Esophagus mucosa (tissue), 1 donor: ENCODE results near the gene ETV7. TPM values are rescaled to one million over a fixed set of nuclear protein-coding genes. Genes with fewer than 3 reads are reported as not detected.
"Not testable (repeated sequence)": the region's sequence is repeated elsewhere in the genome, so short reads cannot be mapped to it uniquely, and the experiment has no call there.

Experiments
- ATAC-seq: fragments of 200-7000 bp; cut with Tn5 transposase; one replicate; pipeline ENCODE4 v1.9.1; 2020
- total RNA-seq: library from RNA; stranded (reverse); gene quantifications from one replicate; pipeline ENCODE4 v1.2.4, GENCODE V29; 2023
- donor health status: DM: yes; HTN: yes; CAD: no.

The ETV7 gene
- total RNA-seq, 1 donor from 2014 or later: 2.1 TPM

GRCh38 chr6:36338223-36338622, 49.2 kb downstream of the ETV7 start:
- not testable (repeated sequence) for ATAC-seq

GRCh38 chr6:36337814-36338213, 49.7 kb downstream of the ETV7 start:
- ATAC-seq: no peak

GRCh38 chr6:36336779-36337241, 50.7 kb downstream of the ETV7 start, which contains the start of gene BNIP5:
Gene BNIP5 (minus strand): TSS chr6:36336888. CDS start chr6:36330690, 6,198 bp downstream.
- ATAC-seq: no peak

- ATAC-seq: no peak
These were observed 51.2 kb downstream of the ETV7 start for GRCh38 chr6:36336208-36336710.

DNA sequence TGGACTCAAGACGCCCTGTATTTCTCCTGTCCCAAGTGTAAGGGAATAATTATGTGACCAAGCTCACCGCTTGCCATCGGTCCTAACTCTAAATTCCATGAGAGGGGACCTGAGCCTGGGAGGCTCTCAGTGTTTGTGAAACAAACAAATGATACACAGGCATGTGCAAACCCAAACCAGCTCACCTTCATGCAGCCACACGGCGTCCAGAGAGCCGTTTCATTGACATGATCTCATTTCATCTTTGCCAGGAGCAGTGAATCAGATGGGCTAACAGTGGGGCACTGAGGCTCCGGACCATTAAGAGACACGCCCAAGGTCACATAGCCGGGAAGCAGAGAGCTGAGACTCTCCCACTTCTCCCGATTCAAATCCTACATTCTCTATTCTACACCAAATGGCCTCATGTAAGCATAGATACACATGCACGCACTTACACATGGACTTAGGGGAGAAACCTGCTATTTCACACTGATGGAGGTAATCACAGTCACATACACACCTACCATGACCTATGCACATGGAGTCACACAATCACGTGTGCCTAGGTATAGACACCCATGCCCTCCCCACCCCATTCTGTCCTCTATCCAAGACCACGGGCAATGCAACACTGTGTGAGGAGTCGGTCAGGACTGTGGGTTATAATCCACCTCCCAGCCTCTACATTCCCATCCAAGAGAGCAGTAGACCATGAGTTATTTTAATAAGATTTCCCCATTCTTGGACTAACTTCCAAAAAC, 51.8 kb downstream of the ETV7 start:
- peak; percentile 15 for ATAC-seq

DNA sequence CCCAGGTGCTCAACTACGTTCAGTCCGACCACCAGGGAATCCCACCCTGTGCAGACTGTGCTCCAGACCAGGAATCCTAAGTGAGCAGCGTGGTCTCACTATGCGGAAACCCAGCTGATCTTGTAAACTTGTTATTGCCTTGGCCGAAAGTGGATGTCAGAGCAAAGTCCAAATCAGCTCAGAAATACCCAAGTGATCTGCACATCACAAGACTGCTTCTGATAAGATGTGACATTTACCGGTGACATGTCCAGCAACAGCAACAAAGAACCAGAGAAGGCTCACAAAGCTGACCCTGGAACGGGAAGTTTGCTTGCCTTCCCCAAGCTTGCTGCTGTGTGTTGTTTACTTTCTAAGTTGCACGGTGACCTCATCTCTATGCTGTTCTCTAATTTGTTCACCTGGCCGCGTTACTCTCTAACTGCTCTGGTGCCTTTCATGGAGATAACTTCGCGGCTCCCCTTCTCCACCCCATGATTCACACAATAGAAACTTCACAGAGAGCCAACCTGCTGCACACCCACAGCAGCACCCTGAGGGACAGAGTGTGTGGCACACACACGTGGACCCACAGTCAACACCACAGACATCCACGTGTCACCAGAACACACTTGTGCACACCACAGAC, 52.5 kb downstream of the ETV7 start:
- ATAC-seq: peak; percentile 73

- no peak for ATAC-seq
These were observed 53.3 kb downstream of the ETV7 start for GRCh38 chr6:36333931-36334725.

DNA sequence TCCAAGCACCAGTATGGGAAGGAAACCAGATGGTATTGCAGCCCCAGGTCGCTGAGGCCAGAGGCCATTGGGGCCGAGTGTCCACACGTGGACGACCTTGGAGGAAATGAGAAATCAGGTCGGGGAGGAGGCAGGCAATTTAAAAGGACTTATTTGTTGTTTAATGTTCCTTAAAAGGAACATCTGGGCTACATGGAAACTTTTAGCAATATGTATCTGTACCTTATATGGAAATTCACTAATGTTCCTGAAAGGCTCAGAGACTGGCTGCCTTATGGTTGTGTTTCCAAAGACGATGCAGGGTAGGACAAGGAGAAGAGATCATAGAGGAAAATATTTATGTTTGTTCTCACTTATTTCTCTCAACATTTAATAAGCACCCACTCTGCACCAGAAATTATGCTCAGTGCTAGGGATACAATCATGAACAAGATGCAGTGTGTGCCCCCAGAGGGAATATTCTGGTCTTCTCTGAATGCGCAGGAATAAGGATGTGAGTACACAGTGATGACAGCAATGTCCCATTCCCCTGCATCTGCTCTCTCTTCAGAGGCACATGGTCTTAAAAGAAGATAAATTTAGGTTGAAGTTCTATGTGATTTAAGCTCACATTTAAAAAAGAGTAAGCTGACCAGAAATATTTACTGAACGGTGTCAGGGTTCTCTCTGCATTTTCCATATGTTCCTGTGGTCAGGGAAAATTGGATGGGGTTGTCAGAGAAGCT, 54.1 kb downstream of the ETV7 start:
- no peak for ATAC-seq

- no peak for ATAC-seq
These were observed 56.1 kb downstream of the ETV7 start for GRCh38 chr6:36331381-36331780.

GRCh38 chr6:36330366-36330765, 57.1 kb downstream of the ETV7 start:
- no peak for ATAC-seq

GRCh38 chr6:36329798-36330291, 57.6 kb downstream of the ETV7 start:
- no peak for ATAC-seq

- no peak for ATAC-seq
These were observed 58.9 kb downstream of the ETV7 start for GRCh38 chr6:36328600-36328999.

GRCh38 chr6:36327919-36328236, 59.6 kb downstream of the ETV7 start:
- ATAC-seq: no peak

- no peak for ATAC-seq
These were observed 60.1 kb downstream of the ETV7 start for GRCh38 chr6:36327226-36327918.

DNA sequence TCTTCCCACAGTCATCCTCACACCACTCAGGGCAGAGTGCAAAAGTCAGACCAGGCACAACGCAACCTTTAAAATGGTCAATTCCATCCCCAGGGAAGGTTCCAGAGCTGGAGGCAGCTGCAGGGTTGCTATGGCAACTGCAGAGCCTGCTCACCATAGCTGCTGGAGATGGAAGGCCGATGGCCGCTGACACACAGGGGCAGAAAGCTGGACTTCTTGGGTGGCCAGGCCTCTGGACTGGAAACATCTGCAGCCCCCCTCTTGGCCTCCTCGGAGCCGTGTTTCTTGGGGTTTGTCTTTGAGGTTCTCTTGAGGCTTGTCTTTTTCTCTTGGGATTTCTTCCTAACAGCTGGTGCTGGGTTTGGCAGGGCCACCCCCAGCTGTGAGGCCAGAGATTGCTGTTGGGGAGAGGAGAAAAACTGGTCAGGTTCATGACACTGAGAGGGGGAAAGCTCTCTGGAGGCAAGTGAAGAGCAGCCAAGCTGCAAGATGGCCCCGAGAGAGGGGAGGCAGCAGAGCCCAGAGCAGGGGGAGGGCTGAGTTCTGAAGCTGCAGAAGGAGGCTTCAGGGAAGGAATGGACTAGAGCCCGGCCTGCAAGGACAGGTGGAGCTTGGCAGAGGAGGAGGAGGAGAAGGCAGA, 61.0 kb downstream of the ETV7 start:
- no peak for ATAC-seq

GRCh38 chr6:36324715-36325114, 62.8 kb downstream of the ETV7 start:
- no peak for ATAC-seq

GRCh38 chr6:36324191-36324590, 63.3 kb downstream of the ETV7 start:
- ATAC-seq: no peak

DNA sequence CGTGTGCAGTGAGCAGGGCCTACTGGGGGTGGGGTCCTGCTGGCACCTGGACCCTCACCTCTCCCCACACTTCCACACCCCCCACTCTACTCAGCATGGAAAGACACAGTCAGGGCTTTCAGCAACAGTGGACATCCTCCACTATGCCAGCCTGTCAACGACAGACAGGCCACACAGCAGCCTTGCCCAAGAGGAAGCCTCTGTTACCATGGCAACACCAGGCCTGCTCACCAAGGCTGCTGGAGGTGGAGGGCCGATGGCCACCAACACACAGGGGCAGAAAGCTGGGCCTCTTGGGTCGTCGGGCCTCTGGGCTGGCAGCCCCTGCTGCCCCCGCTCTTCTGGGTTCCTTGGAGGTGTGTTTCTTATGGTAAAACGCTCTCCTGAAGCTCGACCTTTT, 64.4 kb downstream of the ETV7 start:
- ATAC-seq: no peak

DNA sequence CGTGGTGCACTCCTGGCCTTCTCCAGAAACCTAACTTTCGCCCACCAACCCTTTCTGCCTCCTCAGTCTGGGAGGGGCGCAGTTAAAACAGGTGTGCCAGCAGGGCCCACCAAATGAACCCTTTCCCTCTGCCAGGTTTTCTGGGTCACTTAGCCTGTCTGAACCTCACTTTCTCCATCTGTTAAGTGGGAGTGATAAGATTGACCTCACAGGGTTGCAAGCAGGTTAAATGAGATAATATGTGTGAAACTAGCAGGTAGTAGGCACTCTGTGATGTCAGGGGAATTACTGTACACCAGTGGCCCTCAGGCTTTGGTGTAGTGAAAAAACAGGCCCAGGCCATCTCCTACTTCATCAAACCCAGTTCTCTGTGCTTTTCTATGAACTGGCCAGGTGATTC, 64.9 kb downstream of the ETV7 start:
- ATAC-seq: no peak

DNA sequence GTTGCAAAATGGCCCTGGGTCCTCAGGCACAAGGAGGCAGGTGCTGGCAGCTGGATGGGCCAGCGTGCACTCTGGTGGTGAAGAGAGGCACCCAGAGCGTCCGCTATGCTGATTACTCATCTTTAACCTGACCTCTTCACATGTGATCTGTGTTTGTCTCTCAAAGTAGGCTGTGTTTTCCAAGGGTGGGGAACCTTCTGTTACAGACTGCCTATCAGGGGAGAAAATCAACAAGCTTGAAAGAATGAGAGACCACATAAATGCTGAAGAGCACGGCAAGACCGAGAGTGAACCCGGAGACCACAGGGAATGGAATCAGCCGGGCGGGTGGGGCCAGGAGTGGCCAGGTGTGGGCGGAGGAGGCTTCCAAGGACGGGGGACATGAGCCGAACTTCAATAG, 67.0 kb downstream of the ETV7 start:
- peak; percentile 40 for ATAC-seq

DNA sequence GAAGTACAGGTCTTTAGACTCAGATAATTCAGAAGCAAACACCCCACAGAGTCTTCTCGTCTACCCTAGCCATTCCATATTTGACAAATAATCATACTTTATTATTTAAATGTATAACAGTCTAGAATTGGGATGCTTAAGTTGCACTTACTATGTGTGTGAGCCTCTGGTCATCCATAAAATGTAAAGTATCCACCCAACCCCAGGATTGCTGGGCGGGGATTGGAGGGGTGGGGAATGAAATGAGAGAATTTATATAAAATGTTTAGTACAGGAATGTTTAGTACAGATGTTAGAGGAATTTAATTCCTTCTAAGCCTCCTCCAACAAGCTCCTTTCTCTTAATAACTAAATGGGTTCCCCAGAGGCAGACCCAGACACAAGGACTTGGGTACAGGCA, 67.6 kb downstream of the ETV7 start:
- ATAC-seq: no peak
